NCI-H526 treated with DMSO at 0.1 percent for 48 hours (cell line): ENCODE data around the gene SYK.

Source experiments
- DNase-seq: peaks from one replicate; lab custom pipeline; 2025; lab: John Stamatoyannopoulos, UW

Gene SYK

GRCh38 chr9:90825586-90825985, 24.0 kb downstream of the SYK start:
- no peak for DNase-seq

DNA sequence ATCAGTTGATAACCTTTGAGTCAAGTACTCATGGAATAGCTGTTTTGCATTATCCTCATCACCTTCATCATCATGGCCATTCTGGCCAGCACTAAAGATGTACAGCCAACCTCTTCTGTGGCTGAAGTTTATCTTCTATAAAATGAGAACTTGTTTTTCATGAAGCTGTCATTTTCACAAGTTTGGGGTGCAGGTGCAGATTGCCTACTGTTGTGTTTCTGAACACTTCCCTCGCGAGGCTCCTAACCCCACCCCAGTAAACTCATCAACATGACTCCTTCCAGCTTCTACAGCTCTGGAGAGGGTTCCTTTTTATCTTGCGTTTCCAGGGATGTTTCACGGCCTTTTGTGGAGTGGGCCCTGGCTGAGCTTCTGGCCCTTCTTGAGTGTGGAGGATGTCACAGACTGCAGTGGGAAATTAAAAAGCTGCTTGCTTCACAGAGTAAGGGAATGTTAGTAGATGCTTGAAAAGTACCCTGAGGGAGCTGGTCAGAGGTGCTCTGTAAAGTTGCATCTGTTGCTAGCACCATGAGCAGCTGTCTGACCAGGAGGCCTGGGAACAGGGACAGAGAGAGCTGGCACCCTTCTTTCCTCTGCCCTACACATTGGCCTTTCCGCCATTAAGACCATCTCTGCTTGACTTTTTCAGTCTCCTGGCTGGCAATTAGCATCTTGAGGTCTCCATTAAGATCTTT, 24.9 kb downstream of the SYK start:
- DNase-seq, result no peak

- no peak for DNase-seq
Measured at GRCh38 chr9:90827181-90827871, 25.7 kb downstream of the SYK start.

DNA sequence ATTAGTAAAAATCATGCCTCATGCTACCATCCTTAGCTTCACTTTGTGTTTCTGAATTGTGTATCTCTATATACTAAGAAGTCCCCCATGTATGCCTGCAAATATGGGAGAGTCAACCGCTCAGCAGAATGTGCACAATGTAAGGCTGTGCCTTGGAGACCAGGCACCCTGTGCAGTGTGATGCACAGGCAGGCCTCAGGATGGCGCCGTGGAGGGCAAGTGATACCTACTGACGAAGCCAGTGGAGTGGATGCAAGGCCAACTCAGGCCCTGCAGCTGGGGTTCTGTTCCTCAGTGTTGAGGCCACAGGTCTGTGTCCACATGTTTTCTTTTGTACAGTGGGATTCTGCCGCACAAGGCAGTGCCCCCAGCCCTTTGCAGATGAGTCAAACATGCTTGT, 28.4 kb downstream of the SYK start:
- no peak for DNase-seq

DNA sequence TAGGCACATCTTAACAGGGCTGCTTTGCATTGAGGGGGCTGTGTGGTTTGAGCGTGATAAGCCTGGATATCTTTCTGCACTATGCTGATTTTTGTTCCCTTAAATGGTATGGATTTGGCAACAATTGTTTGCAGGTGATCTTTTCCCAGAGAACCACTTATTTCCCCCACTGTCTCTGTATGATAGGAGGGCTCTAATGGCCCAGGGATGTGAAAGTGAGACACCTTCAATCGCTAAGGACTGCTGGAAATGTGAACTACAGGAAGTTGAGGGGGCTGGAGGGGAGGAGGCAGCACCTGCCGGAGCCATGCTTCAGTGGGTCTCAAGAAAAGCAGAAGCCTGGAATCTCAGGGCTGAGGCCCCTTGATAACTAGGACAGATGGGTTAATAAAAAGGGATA, 29.4 kb downstream of the SYK start:
- no peak for DNase-seq

- no peak for DNase-seq
Measured at GRCh38 chr9:90832261-90832660, 30.6 kb downstream of the SYK start.

DNA sequence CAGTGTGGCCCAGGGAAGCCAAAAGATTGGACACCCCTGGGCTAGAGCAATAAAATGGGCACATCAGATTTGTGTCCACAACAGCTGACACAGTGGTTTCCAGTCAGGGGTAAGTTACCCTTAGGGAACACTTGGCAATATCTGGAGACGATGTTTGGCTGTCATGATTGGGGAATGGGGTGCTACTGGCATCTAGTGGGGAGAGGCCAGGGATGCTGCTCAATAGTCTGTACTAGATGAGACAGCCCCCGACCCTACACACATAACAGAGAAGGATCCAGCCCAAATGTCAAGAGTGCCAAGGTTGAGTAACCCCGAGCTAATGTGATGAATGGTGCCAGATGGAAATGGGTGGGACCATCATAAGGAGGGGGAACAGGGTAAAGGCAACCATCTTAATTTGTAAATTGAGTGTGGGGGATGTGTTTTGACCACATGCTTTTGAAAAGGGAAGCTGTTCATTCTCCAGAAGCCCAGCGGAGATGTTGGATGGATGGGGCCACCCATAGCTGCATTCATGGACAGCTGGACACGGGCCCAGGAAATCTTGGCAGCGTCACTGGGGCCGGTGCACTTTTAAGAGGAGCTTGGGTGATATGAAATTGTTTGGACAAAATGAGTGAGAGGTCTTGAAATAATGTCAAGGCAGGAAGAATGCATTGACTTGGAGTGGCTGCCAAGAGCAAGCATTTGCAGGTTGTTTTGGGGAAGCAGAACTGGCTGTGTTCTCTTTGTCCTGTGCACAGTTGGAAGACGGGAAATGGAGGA, 33.4 kb downstream of the SYK start:
- DNase-seq, result no peak

DNA sequence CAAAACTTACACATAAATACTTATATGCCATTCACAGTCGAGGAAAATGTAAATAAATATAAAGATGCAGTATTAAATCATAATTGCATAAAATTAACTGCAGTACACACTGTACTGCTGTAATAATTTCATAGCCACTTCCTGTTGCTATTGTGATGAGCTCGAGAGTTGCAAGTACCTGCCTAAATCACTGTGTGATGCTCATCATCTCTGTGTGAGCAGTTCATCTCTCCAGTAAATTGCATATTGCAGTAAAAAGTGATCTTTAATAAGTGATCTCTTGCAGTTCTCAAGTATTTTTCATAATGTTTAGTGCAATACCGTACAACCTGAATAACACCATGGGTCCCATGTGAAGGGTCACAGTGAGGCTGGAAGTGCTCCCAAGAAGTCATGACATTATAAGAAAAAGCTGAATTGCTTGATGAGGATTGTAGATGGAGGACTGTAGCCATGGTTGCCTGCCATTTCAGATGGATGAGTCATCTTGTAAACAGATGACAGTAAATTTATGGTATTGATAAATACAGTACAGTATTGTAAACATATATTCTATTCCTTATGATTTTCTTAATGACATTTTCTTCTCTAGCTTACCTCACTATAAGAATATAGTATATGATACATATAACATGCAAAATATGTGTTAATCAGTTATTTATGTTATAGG, 34.9 kb downstream of the SYK start:
- no peak for DNase-seq

DNA sequence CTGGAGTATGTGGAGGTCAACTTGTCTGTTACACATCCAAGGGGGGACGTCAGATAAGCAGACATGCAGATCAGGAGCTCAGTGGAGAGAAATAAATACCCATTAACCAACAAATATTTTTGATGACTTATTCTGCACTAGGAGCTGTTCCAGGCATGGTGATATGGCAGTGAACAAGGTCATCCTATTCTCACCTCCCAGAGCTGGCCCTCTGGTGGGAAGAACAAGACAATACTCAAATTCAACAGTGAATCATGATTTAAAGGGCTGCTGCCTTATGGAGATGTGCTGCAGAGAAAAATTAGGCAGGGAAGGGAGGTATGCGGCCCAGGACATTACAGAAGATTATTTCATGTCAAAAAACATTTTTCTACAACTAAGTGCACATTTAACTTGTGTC, 36.5 kb downstream of the SYK start:
- no peak for DNase-seq

DNA sequence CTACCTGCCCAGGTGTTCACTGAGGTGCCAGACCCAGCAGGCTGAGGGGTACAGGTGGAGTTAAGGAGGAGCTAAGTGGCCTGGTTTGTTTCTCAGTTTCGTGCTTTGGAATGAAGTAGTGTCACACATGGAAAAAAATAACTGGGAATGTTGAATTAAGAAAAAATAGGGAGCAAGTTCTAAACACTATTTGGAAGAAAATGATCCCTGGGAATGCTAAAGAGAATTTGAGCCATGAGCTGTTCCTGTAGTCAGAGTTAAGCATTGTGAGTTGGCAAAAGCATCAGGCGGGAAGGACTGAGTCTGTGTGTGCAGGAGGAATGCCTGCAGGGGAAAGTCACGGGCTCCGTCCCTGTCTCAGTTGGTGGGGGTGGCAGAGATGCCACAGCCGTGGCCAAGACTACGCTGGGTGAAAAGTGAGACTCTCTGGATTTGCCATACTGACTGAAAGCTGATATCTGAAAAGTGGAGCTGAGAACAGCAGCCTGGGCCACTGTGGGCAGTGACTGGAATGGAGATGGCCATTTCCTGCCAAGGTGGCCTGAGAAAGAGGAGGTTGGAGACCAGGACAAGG, 37.0 kb downstream of the SYK start:
- no peak for DNase-seq

DNA sequence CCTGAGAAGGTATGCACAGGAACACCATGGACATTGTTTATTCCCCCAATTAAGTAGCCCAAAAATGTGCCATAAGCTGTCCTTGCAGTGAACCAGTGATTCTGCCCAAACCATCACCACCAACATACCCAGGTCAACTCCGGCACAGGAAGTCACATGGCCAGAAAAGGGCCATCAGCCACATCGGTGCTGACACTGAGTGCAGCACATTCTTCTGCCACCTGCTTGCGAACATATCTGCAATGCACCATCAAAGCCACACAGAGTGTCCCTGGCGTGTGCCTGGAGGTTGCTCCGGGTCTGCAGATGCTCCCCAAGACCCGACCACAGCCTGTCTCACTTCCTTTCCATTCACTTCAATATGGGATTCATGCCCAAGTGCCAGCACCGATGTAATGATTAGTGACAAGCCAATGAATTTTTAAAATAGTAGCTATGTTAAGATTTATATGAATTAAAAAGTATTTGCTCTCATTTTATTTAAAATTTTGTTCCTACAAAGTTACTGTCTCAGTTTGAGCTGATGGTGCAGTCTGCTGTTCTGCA, 37.6 kb downstream of the SYK start:
- no peak for DNase-seq

DNA sequence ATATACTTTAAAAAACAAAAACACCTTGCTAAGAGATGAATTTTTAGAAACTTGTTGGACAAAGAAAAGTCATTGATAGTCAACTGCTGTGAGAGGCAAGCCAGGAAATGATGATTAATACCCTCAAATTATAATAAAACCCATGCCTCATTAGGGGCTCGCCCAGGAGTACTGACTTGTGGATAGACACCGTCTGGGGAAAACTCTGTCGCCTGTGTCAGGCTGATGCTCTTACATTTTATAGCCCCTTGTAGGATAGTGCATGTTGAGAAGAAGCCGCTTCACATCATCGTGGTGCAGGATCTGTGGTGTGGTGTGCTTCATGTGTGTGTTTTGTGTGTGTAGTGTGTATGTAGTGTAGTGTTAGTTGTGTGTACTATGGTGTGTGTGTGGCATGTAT, 39.1 kb downstream of the SYK start:
- DNase-seq, result no peak

DNA sequence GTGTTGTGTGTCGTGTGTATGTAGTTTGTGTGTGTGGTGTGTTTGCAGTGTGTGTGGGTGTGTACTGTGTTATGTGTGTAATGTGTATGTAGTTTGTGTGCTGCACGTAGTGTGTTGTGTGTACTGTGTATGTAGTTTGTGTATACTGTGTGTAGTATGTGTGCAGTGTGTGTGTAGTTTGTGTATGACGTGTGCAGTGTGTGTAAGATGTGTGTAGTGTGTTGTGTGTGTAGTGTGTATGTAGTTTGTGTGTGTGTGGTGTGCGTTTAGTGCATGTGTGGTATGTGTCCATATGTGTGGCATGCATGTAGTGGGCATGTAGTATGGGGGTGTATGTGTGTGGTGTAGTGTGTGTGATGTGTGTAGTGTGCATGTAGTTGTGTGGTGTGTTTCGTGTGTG, 39.6 kb downstream of the SYK start:
- no peak for DNase-seq

GRCh38 chr9:90841615-90842014, 40.0 kb downstream of the SYK start:
- DNase-seq, result no peak

DNA sequence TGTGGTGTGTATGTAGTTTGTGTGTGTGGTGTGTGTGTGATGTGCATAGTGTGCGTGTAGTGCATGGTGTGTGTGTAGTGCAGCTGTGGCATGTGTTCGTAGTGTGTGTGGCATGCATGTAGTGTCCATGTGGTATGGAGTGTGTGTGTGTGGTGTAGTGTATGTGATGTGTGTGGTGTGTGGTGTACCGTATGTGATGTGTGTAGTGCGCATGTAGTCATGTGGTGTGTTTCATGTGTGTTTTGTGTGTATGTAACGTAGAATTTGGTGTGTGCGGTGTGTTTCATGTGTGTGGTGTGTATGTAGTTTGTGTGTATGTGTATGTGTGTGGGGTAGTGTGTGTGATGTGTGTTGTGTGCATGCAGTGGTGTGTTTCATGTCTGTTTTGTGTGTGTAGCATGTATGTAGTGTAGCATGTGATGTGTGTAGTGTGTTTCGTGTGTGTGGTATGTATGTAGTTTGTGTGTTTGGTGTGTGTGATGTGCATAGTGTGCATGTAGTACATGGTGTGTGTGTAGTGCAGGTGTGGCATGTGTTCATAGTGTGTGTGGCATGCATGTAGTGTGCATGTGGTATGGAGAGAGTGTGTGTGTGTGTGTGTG, 40.7 kb downstream of the SYK start:
- no peak for DNase-seq

DNA sequence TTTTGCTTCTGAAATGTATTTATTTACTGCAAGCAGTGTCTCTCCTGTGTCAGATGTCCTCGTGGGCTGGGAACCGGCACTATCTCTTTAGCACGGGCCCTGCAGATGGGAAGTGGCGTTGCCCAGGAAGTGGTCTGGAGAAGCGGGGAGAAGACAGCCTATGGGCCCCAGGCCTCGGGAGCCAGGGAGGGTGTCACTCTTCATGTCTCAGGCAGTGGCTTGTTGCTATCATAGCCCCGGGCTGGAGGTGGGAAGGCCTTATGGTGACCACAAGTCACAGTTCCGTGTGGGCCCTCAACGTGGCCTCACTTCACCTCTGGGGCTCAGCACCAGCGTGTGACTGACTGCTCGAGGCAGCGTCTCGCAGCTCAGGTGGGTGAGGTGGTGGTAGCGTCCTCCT, 41.4 kb downstream of the SYK start:
- DNase-seq, result no peak

DNA sequence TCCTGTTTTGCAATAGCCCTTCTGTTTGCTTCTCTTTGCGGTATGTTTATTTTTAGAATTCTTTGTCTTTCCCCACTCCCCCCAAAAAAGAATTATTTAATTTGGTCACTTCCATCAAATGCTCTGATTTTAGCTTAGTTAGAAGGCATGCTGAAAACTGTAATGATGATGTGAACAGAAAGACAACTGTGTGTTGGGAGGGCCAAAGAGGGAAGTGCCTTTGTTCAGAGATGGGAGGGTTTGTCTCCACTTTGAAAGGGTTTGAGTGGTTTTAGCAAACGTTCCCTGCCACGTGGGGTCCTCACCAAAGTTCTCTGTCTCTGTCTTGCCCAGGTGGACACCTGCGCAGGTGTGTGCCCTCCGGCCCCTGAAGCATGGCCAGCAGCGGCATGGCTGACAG, 41.9 kb downstream of the SYK start:
- DNase-seq, result no peak

DNA sequence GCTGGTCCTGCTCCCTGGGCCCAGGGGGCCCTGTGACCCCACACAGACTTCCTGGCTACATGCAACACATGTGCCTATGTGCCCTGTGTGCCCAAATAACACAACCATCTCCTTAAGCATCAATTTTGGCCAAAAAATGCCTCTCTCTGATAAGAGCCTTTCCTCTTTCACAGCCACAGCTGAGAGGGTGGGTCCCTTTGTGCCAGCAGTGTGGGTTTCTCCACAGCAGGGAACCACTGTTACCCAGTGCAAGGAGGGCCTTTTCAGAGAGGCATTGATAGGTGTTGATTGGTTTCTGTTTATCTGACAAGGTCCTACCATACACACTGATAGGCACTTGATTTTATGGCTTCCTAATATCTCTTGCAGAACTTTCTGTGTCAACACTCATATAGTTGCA, 42.7 kb downstream of the SYK start:
- DNase-seq, result no peak

GRCh38 chr9:90846770-90847419, 45.3 kb downstream of the SYK start:
- DNase-seq, result no peak

DNA sequence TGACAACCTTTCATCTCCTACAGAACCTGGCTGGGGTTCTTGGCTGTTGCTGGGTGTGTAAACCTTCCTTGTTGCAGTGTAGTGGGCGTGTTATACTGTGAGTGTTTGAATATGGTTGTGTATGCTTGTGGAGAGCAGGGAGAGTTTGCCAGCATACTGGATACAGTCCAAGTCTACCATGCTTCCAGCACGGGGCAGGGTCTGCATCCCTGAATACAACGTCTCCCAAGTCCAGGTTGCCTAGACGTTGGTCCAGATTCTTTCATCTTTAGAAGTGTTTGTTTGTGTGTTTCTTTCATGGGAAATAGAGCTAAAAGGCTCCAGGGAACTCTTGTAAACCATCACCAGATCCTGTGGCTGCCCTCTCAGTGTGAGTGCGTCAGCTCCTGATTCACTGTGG, 46.4 kb downstream of the SYK start:
- DNase-seq, result no peak

GRCh38 chr9:90848866-90849265, 47.2 kb downstream of the SYK start:
- no peak for DNase-seq
